Transverse colon (tissue), 3 donors: ENCODE data around the gene MSANTD2.

Experiments used
- EP300 ChIP-seq: sonication (generic); formaldehyde crosslinking; IDR thresholded peaks from one replicate; pipeline ENCODE4 v1.6.1; 2017; ENCODE audit warnings: antibody characterized with exemption, low read depth
- POLR2A ChIP-seq: fragments of 450-650 bp; IDR thresholded peaks from one replicate; pipeline ENCODE4 v1.6.1; 2016; ENCODE audit warnings: antibody characterized with exemption, mild to moderate bottlenecking, moderate library complexity
- TF ChIP-seq, protein P1 (sequence below), 5 experiments: fragments of 200-600 bp in 3 of 5; fragments of 450-650 bp in 2 of 5; sonication (generic) in 3 of 5; IDR thresholded peaks; 1 replicate in 2 of 5; 2 replicates in 3 of 5; pipeline ENCODE4 v1.5.1; 2016 to 2017; ENCODE audit warnings: antibody characterized with exemption in 5 of 5, inconsistent platforms in 3 of 5, mild to moderate bottlenecking in 2 of 5, moderate library complexity in 1 of 5

DNA sequence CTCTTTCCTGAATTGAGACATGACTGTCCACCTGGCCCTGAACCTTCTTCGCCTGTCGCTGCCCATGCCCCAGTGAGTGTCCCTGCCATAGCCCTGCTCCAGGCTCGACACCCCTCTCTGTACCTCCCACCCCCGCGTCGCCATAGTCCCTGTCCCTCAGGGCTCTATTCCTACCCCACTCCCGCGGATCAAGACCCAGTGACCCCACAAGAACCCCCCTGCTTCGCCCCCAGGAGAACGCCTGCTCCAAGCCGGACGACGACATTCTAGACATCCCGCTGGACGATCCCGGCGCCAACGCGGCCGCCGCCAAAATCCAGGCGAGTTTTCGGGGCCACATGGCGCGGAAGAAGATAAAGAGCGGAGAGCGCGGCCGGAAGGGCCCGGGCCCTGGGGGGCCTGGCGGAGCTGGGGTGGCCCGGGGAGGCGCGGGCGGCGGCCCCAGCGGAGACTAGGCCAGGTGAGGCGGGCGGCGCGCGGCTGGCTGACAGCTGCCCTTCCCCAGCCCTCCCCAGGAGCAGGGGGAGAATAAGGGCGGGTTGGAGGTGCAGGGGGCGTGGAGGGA, 54.9 kb downstream of the MSANTD2 start:
- TF ChIP-seq POLR2A, result no peak
- TF ChIP-seq, protein P1, sequence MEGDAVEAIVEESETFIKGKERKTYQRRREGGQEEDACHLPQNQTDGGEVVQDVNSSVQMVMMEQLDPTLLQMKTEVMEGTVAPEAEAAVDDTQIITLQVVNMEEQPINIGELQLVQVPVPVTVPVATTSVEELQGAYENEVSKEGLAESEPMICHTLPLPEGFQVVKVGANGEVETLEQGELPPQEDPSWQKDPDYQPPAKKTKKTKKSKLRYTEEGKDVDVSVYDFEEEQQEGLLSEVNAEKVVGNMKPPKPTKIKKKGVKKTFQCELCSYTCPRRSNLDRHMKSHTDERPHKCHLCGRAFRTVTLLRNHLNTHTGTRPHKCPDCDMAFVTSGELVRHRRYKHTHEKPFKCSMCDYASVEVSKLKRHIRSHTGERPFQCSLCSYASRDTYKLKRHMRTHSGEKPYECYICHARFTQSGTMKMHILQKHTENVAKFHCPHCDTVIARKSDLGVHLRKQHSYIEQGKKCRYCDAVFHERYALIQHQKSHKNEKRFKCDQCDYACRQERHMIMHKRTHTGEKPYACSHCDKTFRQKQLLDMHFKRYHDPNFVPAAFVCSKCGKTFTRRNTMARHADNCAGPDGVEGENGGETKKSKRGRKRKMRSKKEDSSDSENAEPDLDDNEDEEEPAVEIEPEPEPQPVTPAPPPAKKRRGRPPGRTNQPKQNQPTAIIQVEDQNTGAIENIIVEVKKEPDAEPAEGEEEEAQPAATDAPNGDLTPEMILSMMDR (IDR thresholded peaks at IDR 0.05), result no peak
- no peak for TF ChIP-seq EP300
